Adrenal gland (tissue), 12 donors: Measurements from ENCODE around the gene CALD1. TPM values are rescaled to one million over a fixed set of nuclear protein-coding genes. Genes with fewer than 3 reads are reported as not detected.

Source experiments
- DNase-seq, 7 donors: peaks; one replicate each; pipeline ENCODE4 v3.0.0-alpha.2; 2019 to 2020
- H3K27ac ChIP-seq, 5 donors: fragments of 200-600 bp; sonication (generic) in 4 of 5; 1 replicate in 3 of 5; 2 replicates in 2 of 5; pipeline versions ENCODE4 v1.5.1 to v1.8.0; 2016 to 2020; ENCODE audit warnings: mild to moderate bottlenecking in 1 of 5
- H3K27me3 ChIP-seq: fragments of 200-600 bp; 2 replicates; pipeline ENCODE4 v1.8.0; 2021
- H3K36me3 ChIP-seq, 2 donors: fragments of 200-600 bp; replicated peaks in 1 of 2; 1 replicate in 1 of 2; 2 replicates in 1 of 2; pipeline versions ENCODE4 v1.5.1 to v1.8.0; 2018 to 2022
- H3K4me1 ChIP-seq, 2 donors: fragments of 200-600 bp; replicated peaks in 1 of 2; 1 replicate in 1 of 2; 2 replicates in 1 of 2; pipeline versions ENCODE4 v1.5.1 to v1.8.0; 2018 to 2021
- H3K4me3 ChIP-seq, 4 donors: fragments of 200-600 bp; sonication (generic) in 3 of 4; one replicate each; pipeline ENCODE4 v1.5.1; 2016 to 2018
- H3K9me3 ChIP-seq, 3 donors: fragments of 200-600 bp; sonication (generic) in 1 of 3; replicated peaks in 1 of 3; 1 replicate in 2 of 3; 2 replicates in 1 of 3; pipeline versions ENCODE4 v1.5.1 to v1.8.0; 2016 to 2021
- POLR2A ChIP-seq, 2 donors: fragments of 450-650 bp; IDR thresholded peaks; one replicate each; pipeline ENCODE4 v1.6.1; 2017; ENCODE audit warnings: antibody characterized with exemption in 2 of 2, mild to moderate bottlenecking in 2 of 2, moderate library complexity in 1 of 2
- WGBS, 4 donors: extraction: QIAGEN DNeasy Blood & Tissue Kit in 2 of 4; methylation state at CpG; one replicate each; pipeline versions ENCODE4 v1.1.5 to v1.1.7; 2013 to 2017; 5-methylcytosine and 5-hydroxymethylcytosine counted together
- intact Hi-C, 2 donors: fragments of 100-400 bp; cut with DNase I; formaldehyde crosslinking; loops; one replicate each; pipeline versions ENCODE4 v1.14.1 to v1.15.0; 2022 to 2023
- polyA plus RNA-seq, 3 donors: library from polyadenylated mRNA; stranded (reverse); fragments of 200-250 nt in 2 of 3; fragments of 350-450 nt in 1 of 3; fragmentation: Illumina TruSeq in 1 of 3; extraction: RNeasy Lipid Tissue Mini Kit (QIAGEN cat#74804) in 1 of 3; gene quantifications; one replicate each; pipeline ENCODE4 v1.2.3, GENCODE V29; 2013 to 2014
- total RNA-seq, 9 donors: library from RNA; depleted of rRNA in 4 of 9; stranded (reverse); fragments of >200 nt in 4 of 9; fragments of 120-200 nt in 1 of 9; fragmentation: NEBNext Ultra II Directional in 1 of 9; extraction: Animal tissue kit (Norgen Biotek cat#: 25700) in 1 of 9; gene quantifications; one replicate each; pipeline versions ENCODE4 v1.1.0 to v1.2.4, GENCODE V29; 2013 to 2023
- TF ChIP-seq, protein P1 (sequence below), 6 experiments: fragments of 450-650 bp in 4 of 6; fragments of 200-600 bp in 2 of 6; sonication (generic) in 1 of 6; IDR thresholded peaks; 1 replicate in 5 of 6; 2 replicates in 1 of 6; pipeline versions ENCODE4 v1.5.1 to v1.8.0; 2016 to 2021; ENCODE audit warnings: antibody characterized with exemption in 6 of 6, mild to moderate bottlenecking in 2 of 6, moderate library complexity in 1 of 6
- donor health status: healthy with polysubstance abuse.
- donor health status: Bipolar disorder and iron deficiency.
- donor health status: DM: yes; HTN: yes; CAD: no.
- donor health status: DM: no; HTN: no; CAD: no.
- donor health status: DM: no; HTN: no; CAD: no.
- donor health status: DM: yes; HTN: yes; CAD: no.

CALD1 gene
- total and polyA plus RNA-seq, 12 donors, result 67.5 to 258 (median 199) TPM

DNA sequence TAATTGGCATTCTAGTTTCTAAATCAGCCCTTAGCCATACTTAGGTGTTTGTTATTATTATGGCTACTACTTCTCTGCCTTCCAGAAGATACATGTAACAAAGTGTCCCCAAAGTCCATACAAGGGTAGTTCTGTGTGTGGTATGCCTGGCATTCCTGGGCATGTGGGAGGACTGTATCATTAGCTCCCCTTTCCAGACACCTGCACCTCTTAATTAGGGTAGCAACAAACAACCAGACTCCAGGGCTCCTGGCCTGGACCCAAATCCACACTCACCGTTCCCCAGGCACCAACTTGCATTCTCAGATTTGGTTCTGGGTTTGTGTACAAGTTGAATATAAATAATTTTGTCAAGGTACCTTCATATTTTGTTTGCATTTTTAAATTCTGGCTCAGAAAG, 15.5 kb upstream of the CALD1 start:
- H3K27me3 ChIP-seq, result no peaks in the 10 kb centered on the region
- TF ChIP-seq, protein P1, sequence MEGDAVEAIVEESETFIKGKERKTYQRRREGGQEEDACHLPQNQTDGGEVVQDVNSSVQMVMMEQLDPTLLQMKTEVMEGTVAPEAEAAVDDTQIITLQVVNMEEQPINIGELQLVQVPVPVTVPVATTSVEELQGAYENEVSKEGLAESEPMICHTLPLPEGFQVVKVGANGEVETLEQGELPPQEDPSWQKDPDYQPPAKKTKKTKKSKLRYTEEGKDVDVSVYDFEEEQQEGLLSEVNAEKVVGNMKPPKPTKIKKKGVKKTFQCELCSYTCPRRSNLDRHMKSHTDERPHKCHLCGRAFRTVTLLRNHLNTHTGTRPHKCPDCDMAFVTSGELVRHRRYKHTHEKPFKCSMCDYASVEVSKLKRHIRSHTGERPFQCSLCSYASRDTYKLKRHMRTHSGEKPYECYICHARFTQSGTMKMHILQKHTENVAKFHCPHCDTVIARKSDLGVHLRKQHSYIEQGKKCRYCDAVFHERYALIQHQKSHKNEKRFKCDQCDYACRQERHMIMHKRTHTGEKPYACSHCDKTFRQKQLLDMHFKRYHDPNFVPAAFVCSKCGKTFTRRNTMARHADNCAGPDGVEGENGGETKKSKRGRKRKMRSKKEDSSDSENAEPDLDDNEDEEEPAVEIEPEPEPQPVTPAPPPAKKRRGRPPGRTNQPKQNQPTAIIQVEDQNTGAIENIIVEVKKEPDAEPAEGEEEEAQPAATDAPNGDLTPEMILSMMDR (IDR thresholded peaks at IDR 0.05), result no peak
- TF ChIP-seq POLR2A (IDR thresholded peaks at IDR 0.05), result no peak
- DNase-seq, result no peak
- no peak overlapping the region for H3K4me3 ChIP-seq
- H3K27ac ChIP-seq, result no peak overlapping the region
- intact Hi-C loops, result loop anchor here in 1 of 2 donors (10.0 kb wide), 1 partner anchor 181 kb away; no protein-coding TSS in a partner anchor
- 76 to 96% (median 93%) methylated on average over 1 of the region's 1 CpG for WGBS, 4 donors
- no peaks in the 10 kb centered on the region for H3K36me3 ChIP-seq
- no peaks in the 10 kb centered on the region for H3K4me1 ChIP-seq
- H3K9me3 ChIP-seq, result no peaks in the 10 kb centered on the region

DNA sequence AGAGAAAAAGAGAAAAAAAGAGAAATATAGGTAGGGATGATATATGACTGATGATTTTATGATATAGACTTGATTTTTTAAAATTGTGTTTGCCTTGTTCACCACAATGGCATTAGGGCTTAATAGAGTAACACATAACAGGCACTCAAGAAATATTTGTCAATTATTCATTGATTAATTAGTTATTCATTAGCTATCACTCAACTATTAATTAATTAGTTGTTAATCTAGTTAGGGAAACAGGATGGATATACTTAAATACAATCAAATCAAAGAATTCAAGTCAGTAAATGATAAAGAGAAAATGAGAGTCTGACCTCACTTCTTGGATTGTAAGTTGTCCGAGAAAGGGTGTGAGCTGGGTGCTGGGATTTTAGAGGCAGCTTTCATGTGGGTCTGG, 15.1 kb upstream of the CALD1 start:
- Histone ChIP-seq H3K4me3 (no peak overlapping the region), H3K36me3 (no peaks in the 10 kb centered on the region), H3K4me1 (no peaks in the 10 kb centered on the region), H3K27ac (no peak overlapping the region), H3K27me3 (no peaks in the 10 kb centered on the region), H3K9me3 (no peaks in the 10 kb centered on the region)
- TF ChIP-seq, protein P1 (IDR thresholded peaks at IDR 0.05), result no peak
- no peak for TF ChIP-seq POLR2A (IDR thresholded peaks at IDR 0.05)
- no peak for DNase-seq
- intact Hi-C loops, result loop anchor here in 1 of 2 donors (10.0 kb wide), 1 partner anchor 180 kb away; no protein-coding TSS in a partner anchor
- 76 to 82% (median 80%) methylated on average over 1 of the region's 1 CpG for WGBS, 4 donors

DNA sequence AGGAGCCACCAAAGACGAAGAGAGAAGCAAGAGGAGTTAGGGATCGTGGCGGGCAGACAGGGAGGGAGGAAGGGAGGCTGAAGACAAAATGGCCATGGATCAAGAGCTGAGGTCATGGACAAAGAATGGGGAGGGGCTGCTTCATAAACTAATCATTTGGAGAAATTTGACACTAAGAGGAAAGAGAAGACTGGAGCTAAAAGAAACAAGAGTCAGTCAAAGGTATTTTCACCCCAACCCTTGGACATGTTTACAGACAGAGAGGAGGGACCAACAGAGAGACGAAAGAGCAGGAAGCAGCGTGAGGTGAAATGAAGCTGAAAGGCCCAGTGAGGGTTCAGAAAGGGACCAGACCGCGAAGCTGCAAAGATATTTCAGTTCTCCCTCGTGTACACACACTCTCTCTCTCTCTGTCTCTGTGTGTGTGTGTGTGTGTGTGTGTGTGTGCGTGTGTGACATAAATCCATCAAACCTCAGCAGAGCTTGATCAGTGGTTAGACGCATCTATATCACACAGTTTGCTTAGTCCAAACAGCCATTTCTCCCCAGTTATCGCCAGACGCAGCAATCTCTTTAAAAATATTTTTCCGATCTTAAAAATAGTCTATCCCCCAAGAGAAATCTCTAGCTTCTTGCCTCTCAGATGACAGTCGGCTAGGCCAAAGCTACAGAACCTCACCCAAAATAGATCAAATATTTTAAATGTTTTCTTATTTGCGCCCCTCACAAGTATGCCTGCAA, 12.5 kb upstream of the CALD1 start:
- Histone ChIP-seq H3K27ac (peak overlapping the region in 3 of 5 donors; percentile 24 to 84 (median 61)), H3K36me3 (no peaks in the 10 kb centered on the region), H3K9me3 (no peaks in the 10 kb centered on the region), H3K27me3 (no peaks in the 10 kb centered on the region), H3K4me1 (no peaks in the 10 kb centered on the region), H3K4me3 (no peak overlapping the region)
- WGBS, 4 donors, result 57 to 66% (median 63%) methylated on average over 15 of the region's 15 CpGs
- TF ChIP-seq POLR2A (IDR thresholded peaks at IDR 0.05), result no peak
- TF ChIP-seq, protein P1 (IDR thresholded peaks at IDR 0.05), result no peak
- DNase-seq, result no peak
- intact Hi-C loops, result loop anchor here in 1 of 2 donors (10.0 kb wide), 1 partner anchor 178 kb away; no protein-coding TSS in a partner anchor

GRCh38 chr7:134767520-134768168, 11.8 kb upstream of the CALD1 start:
- Histone ChIP-seq H3K36me3 (no peaks in the 10 kb centered on the region), H3K27ac (peak overlapping the region in 2 of 5 donors; percentile 7 to 61), H3K9me3 (no peaks in the 10 kb centered on the region), H3K27me3 (no peaks in the 10 kb centered on the region), H3K4me3 (no peak overlapping the region), H3K4me1 (no peaks in the 10 kb centered on the region)
- intact Hi-C loops, result loop anchor here in 1 of 2 donors (10.0 kb wide), 1 partner anchor 177 kb away; no protein-coding TSS in a partner anchor
- 67 to 76% (median 70%) methylated on average over 5 of the region's 5 CpGs for WGBS, 4 donors
- no peak for TF ChIP-seq POLR2A (IDR thresholded peaks at IDR 0.05)
- TF ChIP-seq, protein P1 (IDR thresholded peaks at IDR 0.05), result no peak
- DNase-seq, result no peak
